Naive thymus-derived CD8-positive, alpha-beta T cell (primary cell): ENCODE measurements around the gene THSD4. TPM values are rescaled to one million over a fixed set of nuclear protein-coding genes. Genes with fewer than 3 reads are reported as not detected.

Source experiments
- ATAC-seq, 2 donors: fragments of 150-1000 bp; cut with Tn5 transposase in 1 of 2; sonication (Bioruptor Pico), chemical (Tn5 transposase) in 1 of 2; 1 replicate in 1 of 2; 2 replicates in 1 of 2; pipeline ENCODE4 v1.10.0; 2021; ENCODE audit warnings: mild to moderate bottlenecking in 2 of 2, moderate library complexity in 2 of 2
- POLR2A ChIA-PET: fragments of 350-600 bp; sonication (Branson Sonifier 250); formaldehyde crosslinking; loops from one replicate; lab custom pipeline; 2021; ENCODE audit warnings: antibody characterized with exemption; lab: Charles Lee
- DNase-seq, 10 donors: peaks; one replicate each; pipeline versions ENCODE4 v3.0.0 to v3.0.0-alpha.2; 2020 to 2022
- H3K27ac Mint-ChIP-seq, 10 donors: one replicate each; pipeline ENCODE4 v1.8.0; 2020 to 2022; ENCODE audit warnings: mild to moderate bottlenecking in 10 of 10, mixed read lengths in 10 of 10, moderate library complexity in 4 of 10, inconsistent platforms in 1 of 10
- H3K27me3 Mint-ChIP-seq, 5 donors: one replicate each; pipeline ENCODE4 v1.8.0; 2021 to 2022; ENCODE audit warnings: mixed read lengths in 5 of 5
- H3K36me3 Mint-ChIP-seq, 3 donors: one replicate each; pipeline ENCODE4 v1.8.0; 2020 to 2022; ENCODE audit warnings: mixed read lengths in 3 of 3, mild to moderate bottlenecking in 2 of 3, inconsistent platforms in 1 of 3
- H3K4me1 Mint-ChIP-seq, 4 donors: one replicate each; pipeline ENCODE4 v1.8.0; 2021 to 2022; ENCODE audit warnings: mixed read lengths in 4 of 4
- H3K4me3 Mint-ChIP-seq, 10 donors: one replicate each; pipeline ENCODE4 v1.8.0; 2020 to 2022; ENCODE audit warnings: mild to moderate bottlenecking in 10 of 10, mixed read lengths in 10 of 10, moderate library complexity in 6 of 10, inconsistent platforms in 1 of 10
- H3K9me3 Mint-ChIP-seq, 9 donors: one replicate each; pipeline ENCODE4 v1.8.0; 2020 to 2022; ENCODE audit warnings: mixed read lengths in 9 of 9, mild to moderate bottlenecking in 3 of 9, inconsistent platforms in 1 of 9, moderate library complexity in 1 of 9
- polyA plus RNA-seq, 3 donors: library from polyadenylated mRNA; unstranded; fragments of 300-500 nt; fragmentation: Illumina TruSeq; gene quantifications; one replicate each; pipeline ENCODE4 v1.2.3, GENCODE V29; 2021
- total RNA-seq, 8 experiments: library from RNA in 2 of 8; stranded (reverse) in 2 of 8; gene quantifications; one replicate each; pipeline ENCODE4 v1.2.3 and lab custom pipeline; 2021 to 2026

Gene THSD4
- total and polyA plus RNA-seq, 5 experiments from 2014 or later, result not detected

- H3K27me3 Mint-ChIP-seq, result peaks cover 9 to 35% (median 25%) of the 10 kb centered on the region in 5 donors
- no peak for ATAC-seq
- peaks cover 0 to 2% (median 0%) of the 10 kb centered on the region in 9 donors for H3K9me3 Mint-ChIP-seq
- H3K4me3 Mint-ChIP-seq, result no peak overlapping the region
- DNase-seq, result no peak
- POLR2A ChIA-PET, result no interaction called here
- no peaks in the 10 kb centered on the region for H3K4me1 Mint-ChIP-seq
- no peak overlapping the region for H3K27ac Mint-ChIP-seq
- H3K36me3 Mint-ChIP-seq, result no peaks in the 10 kb centered on the region
Observed at GRCh38 chr15:71128939-71129562, 13.8 kb downstream of the THSD4 start.

- Mint-ChIP-seq H3K36me3 (no peaks in the 10 kb centered on the region), H3K4me1 (no peaks in the 10 kb centered on the region), H3K27me3 (peaks cover 9 to 38% (median 26%) of the 10 kb centered on the region in 5 donors), H3K27ac (no peak overlapping the region), H3K9me3 (peaks cover 0 to 3% (median 0%) of the 10 kb centered on the region in 9 donors), H3K4me3 (no peak overlapping the region)
- POLR2A ChIA-PET, result no interaction called here
- DNase-seq (no peak), ATAC-seq (no peak)
Observed at GRCh38 chr15:71129669-71130068, 14.4 kb downstream of the THSD4 start.

- POLR2A ChIA-PET, result no interaction called here
- DNase-seq (no peak), ATAC-seq (no peak)
- H3K9me3 Mint-ChIP-seq, result peaks cover 0 to 4% (median 0%) of the 10 kb centered on the region in 9 donors
- H3K27ac Mint-ChIP-seq, result no peak overlapping the region
- no peak overlapping the region for H3K4me3 Mint-ChIP-seq
- H3K27me3 Mint-ChIP-seq, result peaks cover 3 to 26% (median 22%) of the 10 kb centered on the region in 5 donors
- H3K4me1 Mint-ChIP-seq, result no peaks in the 10 kb centered on the region
- no peaks in the 10 kb centered on the region for H3K36me3 Mint-ChIP-seq
Observed at GRCh38 chr15:71131601-71132362, 16.5 kb downstream of the THSD4 start.

GRCh38 chr15:71133747-71134472 is 18.6 kb downstream of the THSD4 start:
- ATAC-seq (no peak), DNase-seq (no peak)
- Mint-ChIP-seq H3K27ac (no peak overlapping the region), H3K4me3 (no peak overlapping the region), H3K27me3 (peaks cover 5 to 22% (median 22%) of the 10 kb centered on the region in 5 donors), H3K9me3 (peaks cover 0 to 4% (median 0%) of the 10 kb centered on the region in 9 donors), H3K4me1 (no peaks in the 10 kb centered on the region), H3K36me3 (no peaks in the 10 kb centered on the region)
- POLR2A ChIA-PET, result no interaction called here

- ATAC-seq (no peak), DNase-seq (no peak)
- Mint-ChIP-seq H3K27ac (no peak overlapping the region), H3K4me3 (no peak overlapping the region), H3K36me3 (no peaks in the 10 kb centered on the region), H3K4me1 (no peaks in the 10 kb centered on the region), H3K9me3 (peaks cover 0 to 4% (median 0%) of the 10 kb centered on the region in 9 donors), H3K27me3 (peaks cover 5 to 36% (median 18%) of the 10 kb centered on the region in 5 donors)
- POLR2A ChIA-PET, result no interaction called here
Observed at GRCh38 chr15:71136159-71136783, 21.0 kb downstream of the THSD4 start.

GRCh38 chr15:71136793-71137518 is 21.7 kb downstream of the THSD4 start:
- POLR2A ChIA-PET, result no interaction called here
- Mint-ChIP-seq H3K9me3 (peaks cover 0 to 4% (median 0%) of the 10 kb centered on the region in 9 donors), H3K4me3 (no peak overlapping the region), H3K27ac (no peak overlapping the region), H3K36me3 (no peaks in the 10 kb centered on the region), H3K27me3 (peaks cover 5 to 36% (median 18%) of the 10 kb centered on the region in 5 donors), H3K4me1 (no peaks in the 10 kb centered on the region)
- no peak for ATAC-seq
- no peak for DNase-seq

GRCh38 chr15:71138473-71138872 is 23.2 kb downstream of the THSD4 start:
- no peak overlapping the region for H3K4me3 Mint-ChIP-seq
- peaks cover 4 to 26% (median 12%) of the 10 kb centered on the region in 5 donors for H3K27me3 Mint-ChIP-seq
- no peaks in the 10 kb centered on the region for H3K36me3 Mint-ChIP-seq

GRCh38 chr15:71139241-71139640 is 24.0 kb downstream of the THSD4 start:
- Mint-ChIP-seq H3K27ac (no peak overlapping the region), H3K4me1 (no peaks in the 10 kb centered on the region), H3K27me3 (peaks cover 5 to 25% (median 8%) of the 10 kb centered on the region in 5 donors), H3K9me3 (peaks cover 0 to 2% (median 0%) of the 10 kb centered on the region in 9 donors), H3K36me3 (no peaks in the 10 kb centered on the region), H3K4me3 (no peak overlapping the region)
- ATAC-seq, result no peak
- DNase-seq, result no peak
- POLR2A ChIA-PET, result no interaction called here

More at GRCh38 chr15:71138473-71138872, 23.2 kb downstream of the THSD4 start:
- ATAC-seq (no peak), DNase-seq (no peak)
- no peak overlapping the region for H3K27ac Mint-ChIP-seq
- H3K4me1 Mint-ChIP-seq, result no peaks in the 10 kb centered on the region
- H3K9me3 Mint-ChIP-seq, result peaks cover 0 to 4% (median 0%) of the 10 kb centered on the region in 9 donors
- POLR2A ChIA-PET, result no interaction called here

GRCh38 chr15:71141572-71141971 is 26.3 kb downstream of the THSD4 start:
- Mint-ChIP-seq H3K4me1 (no peaks in the 10 kb centered on the region), H3K4me3 (no peak overlapping the region), H3K27ac (no peak overlapping the region), H3K9me3 (peaks cover 0 to 4% (median 0%) of the 10 kb centered on the region in 9 donors), H3K27me3 (peaks cover 0 to 26% (median 10%) of the 10 kb centered on the region in 5 donors), H3K36me3 (no peaks in the 10 kb centered on the region)
- ATAC-seq (no peak), DNase-seq (no peak)
- POLR2A ChIA-PET, result no interaction called here

- Mint-ChIP-seq H3K27ac (no peak overlapping the region), H3K9me3 (peaks cover 0 to 4% (median 0%) of the 10 kb centered on the region in 9 donors), H3K36me3 (no peaks in the 10 kb centered on the region), H3K4me1 (no peaks in the 10 kb centered on the region), H3K4me3 (no peak overlapping the region), H3K27me3 (peaks cover 0 to 26% (median 12%) of the 10 kb centered on the region in 5 donors)
- DNase-seq, result no peak
- no peak for ATAC-seq
- POLR2A ChIA-PET, result no interaction called here
Observed at GRCh38 chr15:71142780-71143179, 27.5 kb downstream of the THSD4 start.

- no peaks in the 10 kb centered on the region for H3K4me1 Mint-ChIP-seq
- ATAC-seq, result no peak
- POLR2A ChIA-PET, result no interaction called here
- peak overlapping the region in 1 of 10 donors; percentile 37 for H3K27ac Mint-ChIP-seq
- no peaks in the 10 kb centered on the region for H3K36me3 Mint-ChIP-seq
- no peak for DNase-seq
- peaks cover 0 to 3% (median 0%) of the 10 kb centered on the region in 9 donors for H3K9me3 Mint-ChIP-seq
- no peak overlapping the region for H3K4me3 Mint-ChIP-seq
- H3K27me3 Mint-ChIP-seq, result peaks cover 0 to 26% (median 10%) of the 10 kb centered on the region in 5 donors
Observed at GRCh38 chr15:71143373-71144310, 28.4 kb downstream of the THSD4 start.
